GM21529 (cell line): ENCODE data around the gene TBC1D10B.
"Not testable (repeated sequence)": the region's sequence is repeated elsewhere in the genome, so short reads cannot be mapped to it uniquely, and the experiment has no call there.

Source experiments
- ATAC-seq: cut with Tn5 transposase; IDR thresholded peaks from one replicate; pipeline ENCODE4 v1.9.1; 2021; ENCODE audit not compliant: unreplicated experiment

Gene TBC1D10B

GRCh38 chr16:30337964-30338357 lies 32.3 kb downstream of the TBC1D10B start:
- ATAC-seq = not testable (repeated sequence)

DNA sequence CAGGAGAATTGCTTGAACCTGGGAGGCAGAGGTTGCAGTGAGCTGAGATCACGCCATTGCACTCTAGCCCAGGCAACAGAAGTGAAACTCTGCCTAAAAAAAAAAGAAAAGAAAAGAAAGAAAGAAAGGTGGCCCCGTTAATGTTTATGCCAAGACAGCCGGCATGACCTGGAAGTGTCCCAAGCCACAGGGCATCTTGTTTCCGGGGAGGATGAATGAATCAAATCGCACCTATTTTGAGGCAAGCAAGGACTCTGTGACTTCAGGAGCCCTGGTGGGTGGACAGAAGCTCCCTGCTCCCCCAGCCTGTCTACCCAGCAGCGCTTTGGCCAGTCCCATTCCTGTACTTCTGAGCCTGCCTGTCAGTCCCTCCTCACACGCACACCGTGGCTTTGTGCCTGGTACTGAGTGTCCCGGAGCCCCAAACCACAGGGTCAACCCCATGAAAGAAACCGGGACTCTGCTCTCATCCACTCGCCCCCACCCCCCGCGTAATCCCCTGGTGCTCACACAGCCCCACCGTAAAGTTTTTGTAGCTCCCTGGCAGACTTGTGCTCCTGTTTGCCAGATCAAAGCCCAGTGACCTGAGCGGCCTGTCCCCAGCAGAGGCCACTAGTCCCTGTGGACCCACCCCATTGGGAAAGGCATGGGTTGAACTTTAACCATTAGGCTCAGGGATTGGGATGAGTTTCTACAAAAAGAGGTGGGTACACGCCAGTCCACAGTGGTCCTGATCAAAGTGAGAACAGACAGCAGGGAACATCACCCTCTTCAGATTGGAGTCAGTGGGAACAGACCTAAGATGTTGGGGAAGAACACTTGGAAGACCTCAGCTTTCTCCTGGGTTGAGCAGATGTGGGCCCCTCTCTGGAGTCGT lies 34.5 kb downstream of the TBC1D10B start:
- peak; percentile 13 for ATAC-seq

- peak; percentile 74 for ATAC-seq
These were observed 35.2 kb downstream of the TBC1D10B start for GRCh38 chr16:30335028-30335597.

DNA sequence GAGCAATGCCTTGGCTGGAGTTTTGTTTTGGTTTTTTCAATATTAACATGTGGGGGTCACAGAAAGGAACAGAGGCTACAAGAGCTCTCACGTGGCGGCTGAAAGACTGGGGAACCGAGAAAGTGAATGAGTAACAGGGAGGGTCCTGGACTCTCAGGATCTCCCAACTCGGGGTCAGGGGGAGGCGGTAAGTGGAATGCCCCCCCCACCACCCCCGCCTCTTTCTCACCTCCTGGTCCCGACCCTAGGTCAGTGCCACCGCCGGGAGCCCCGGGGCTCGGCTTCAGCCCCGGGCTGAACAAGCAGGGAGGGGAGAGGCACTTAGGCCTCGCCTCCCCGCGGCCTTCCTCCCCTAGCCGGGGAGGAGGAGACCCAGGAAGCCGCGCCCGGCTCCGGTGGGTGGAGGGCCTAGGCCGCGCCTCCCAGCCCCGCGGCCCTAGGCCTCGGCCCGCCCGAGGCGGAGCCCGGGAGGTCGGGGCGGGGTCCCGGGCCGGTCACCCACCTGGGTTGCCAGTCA lies 35.8 kb downstream of the TBC1D10B start:
- ATAC-seq = peak; percentile 83

- ATAC-seq = not testable (repeated sequence)
These were observed 46.1 kb downstream of the TBC1D10B start for GRCh38 chr16:30324220-30324619.

- ATAC-seq = not testable (repeated sequence)
These were observed 51.6 kb downstream of the TBC1D10B start for GRCh38 chr16:30318647-30319046.

DNA sequence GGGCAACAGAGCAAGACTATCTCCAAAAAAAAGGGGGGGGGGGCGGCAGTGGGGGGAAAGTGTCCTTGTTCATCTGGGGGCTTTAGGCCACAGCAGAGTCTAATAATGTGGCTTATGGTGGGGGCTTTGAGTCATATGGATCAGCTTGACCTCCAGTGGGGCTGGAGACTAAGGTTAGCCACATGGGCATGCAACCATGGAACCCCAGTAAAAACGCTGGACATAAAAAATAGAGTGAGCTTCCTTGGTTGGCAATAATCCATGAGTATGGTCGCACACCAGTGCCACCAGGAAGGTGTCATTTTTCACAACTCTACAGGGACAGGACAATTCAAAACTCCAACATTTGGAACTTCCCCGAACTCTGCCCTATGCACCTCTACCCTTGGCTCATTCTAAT lies 59.4 kb downstream of the TBC1D10B start:
- ATAC-seq = not testable (repeated sequence)

- not testable (repeated sequence) for ATAC-seq
These were observed 61.0 kb downstream of the TBC1D10B start for GRCh38 chr16:30309255-30309654.
